NCI-H2227 (cell line): ENCODE data around the gene PLEK.
"Not testable (repeated sequence)": the region's sequence is repeated elsewhere in the genome, so short reads cannot be mapped to it uniquely, and the experiment has no call there.

ENCODE experiments used
- DNase-seq: peaks from one replicate; lab custom pipeline; 2025; ENCODE audit not compliant: unreplicated experiment; lab: John Stamatoyannopoulos, UW

PLEK gene, protein sequence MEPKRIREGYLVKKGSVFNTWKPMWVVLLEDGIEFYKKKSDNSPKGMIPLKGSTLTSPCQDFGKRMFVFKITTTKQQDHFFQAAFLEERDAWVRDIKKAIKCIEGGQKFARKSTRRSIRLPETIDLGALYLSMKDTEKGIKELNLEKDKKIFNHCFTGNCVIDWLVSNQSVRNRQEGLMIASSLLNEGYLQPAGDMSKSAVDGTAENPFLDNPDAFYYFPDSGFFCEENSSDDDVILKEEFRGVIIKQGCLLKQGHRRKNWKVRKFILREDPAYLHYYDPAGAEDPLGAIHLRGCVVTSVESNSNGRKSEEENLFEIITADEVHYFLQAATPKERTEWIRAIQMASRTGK

DNA sequence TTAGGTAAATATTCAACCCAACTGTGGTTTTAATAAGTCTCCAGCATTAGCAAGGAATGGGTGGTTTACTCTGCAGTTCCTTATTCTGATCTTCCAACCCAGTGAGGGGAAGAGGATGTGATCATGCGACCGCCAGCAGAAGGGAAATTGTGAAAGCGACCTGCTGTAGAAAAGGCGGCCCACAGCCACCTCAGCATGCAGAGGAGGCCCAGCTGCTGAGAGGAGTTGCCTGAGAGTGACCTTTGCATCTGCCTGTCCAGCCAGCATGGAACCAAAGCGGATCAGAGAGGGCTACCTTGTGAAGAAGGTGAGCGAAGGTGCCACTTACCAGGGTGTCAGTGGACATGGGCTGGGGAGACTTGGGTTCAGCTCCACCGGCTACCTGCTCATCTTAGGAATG, at the start of gene PLEK:
PLEK (plus strand) TSS at position 196 of the 400 bp plus-strand sequence; CDS start at position 266, 70 bp downstream.
- no peak for DNase-seq

DNA sequence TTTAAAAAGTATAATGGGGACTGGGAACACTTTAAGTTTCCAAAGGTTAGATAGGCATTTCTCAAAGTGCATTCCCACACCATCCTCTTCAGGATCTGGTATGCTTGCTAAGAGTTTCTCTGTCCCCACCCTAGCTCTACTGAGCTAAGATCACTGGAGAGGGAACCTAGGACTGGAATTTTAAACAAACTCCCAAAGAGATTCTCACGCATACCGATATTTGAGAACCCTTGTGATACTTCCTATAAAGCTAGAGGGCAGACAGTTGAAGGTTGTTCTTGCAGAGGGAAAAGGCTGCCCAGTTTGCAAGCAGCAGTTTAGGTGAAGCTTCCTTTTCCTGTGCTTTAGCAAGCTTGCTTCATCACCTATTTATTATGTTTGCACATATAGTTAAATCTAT, 49.0 kb upstream of the PLEK start:
- no peak for DNase-seq

DNA sequence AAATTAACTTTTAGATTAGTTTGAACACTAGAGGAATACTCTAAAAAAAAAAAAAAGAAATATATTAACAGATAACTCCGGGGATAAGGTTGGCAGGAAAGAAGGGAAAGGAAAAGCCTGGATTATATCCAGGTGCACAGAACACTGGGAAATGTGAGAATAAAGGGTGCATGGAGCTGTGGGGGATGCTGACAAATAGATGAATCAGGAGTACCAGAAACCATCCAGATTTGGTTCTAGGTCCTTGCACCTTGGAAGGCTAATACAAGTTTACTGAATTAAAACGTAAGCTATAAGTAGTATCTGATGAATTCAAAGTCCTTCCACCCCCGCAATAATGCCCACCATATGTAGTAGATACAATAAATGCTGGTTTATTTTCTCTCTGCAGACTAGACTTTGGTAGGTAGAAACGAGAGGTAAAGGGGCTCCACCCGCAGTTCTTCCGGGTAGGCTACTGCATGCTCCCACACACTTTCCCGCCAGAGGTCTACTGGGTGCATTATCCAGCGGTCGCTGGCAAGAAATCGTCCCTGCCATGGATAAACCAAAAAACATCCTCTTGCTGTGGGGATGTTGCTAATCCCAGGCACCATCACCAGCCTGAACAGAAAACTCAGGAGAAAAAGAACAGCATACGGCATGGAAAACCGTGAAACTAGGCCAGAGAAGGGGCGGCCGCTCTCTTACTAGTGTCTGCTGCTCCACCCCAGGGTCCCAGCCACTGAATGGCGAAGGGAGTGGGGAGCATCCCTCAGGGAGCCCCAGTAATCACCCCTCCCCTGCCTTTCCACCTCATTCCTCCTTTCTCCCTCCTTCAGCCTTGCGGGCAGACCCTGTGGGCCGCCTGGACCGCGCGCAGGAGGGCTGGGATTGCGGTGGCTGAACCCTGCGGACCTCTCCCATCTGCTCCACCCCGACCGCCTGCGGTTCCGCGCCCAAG, 46.8 kb upstream of the PLEK start:
- DNase-seq, result peak; percentile 52

DNA sequence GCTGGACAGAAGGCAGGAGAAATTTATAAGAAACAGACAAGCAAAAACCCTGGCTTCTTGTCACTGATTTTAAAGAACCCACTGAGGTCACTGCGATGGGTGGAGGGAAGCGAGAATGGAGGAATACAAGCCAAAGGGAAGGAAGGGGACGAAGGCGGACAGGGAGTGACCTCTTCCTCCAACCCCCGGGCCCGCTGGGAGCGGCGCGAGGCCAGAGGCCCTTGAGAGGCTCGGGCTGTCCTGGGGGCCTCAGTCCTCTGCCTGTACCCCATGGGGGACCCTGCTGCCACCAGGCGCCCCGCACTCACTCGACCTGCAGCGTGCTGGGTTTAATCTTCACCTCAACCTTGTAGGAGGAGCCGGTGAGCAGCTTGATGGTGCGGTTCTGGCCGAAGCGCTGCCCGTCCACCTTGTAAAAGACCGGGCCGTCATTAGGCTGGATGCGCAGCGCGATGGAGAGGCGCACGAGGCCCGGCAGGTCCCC, 46.1 kb upstream of the PLEK start:
- peak; percentile 60 for DNase-seq

DNA sequence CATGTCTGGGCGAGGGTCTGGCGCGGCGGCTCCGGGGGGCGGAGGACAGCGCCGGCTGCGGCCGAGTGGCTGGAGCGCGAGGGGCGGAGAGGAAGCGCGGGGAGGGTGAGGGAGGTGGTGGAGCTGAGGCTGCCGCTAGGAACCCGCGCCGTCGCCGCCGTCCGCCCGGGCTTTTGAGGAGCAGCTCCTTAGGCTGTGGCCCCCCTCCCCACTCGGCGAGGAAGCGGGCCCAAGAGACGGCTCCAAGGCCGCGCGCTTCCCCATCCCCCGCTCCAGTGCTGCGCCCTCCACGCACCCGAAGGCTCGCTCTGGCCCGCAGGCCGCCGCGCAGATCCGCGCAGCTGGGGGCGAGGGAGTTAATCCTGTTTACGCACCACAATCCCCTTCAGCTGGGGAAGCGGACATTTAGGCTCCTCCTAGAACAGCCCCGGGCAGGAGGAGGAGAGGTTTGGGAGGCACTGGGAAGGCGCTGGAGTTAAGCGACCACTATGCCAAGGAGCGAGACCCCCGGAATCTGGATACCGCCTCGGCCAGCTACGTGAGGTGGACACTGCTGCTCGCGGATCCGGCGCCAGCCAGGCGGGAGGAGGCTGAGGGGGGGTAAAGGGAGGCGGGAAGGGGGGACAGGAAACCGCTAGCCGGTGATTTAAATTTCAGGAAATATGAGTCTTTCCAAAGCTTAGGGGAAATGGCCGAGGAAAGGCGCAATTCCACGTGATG, 45.5 kb upstream of the PLEK start, which contains the start of gene CNRIP1:
CNRIP1 (minus strand) TSS at position 552 of the 720 bp plus-strand sequence; CDS start at position 3, 549 bp downstream.
- peak; percentile 90 for DNase-seq

DNA sequence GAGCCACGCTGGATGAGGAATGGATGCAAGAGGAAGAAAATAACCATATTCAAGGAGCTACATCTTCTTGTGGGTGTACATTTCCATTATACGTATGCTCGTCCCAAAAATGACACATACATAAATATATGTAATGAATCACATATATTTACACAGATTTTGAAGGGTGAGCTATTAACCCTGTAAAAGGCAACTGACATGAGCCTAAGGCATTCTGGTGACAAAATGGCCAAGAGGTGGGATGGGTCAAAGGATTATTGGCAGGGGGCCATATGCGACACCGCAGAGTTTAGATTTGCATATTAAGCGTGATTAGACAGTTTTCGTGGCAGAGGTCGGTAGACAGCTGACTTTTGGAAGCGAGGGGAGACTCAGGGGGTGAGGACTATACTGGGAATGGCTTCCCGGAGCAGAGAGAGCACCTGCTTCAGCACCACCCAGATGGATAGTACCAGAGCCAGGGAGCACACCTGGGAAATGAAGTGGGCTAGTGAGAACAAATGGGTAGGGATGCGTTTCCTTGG, 44.9 kb upstream of the PLEK start:
- DNase-seq, result peak; percentile 76

DNA sequence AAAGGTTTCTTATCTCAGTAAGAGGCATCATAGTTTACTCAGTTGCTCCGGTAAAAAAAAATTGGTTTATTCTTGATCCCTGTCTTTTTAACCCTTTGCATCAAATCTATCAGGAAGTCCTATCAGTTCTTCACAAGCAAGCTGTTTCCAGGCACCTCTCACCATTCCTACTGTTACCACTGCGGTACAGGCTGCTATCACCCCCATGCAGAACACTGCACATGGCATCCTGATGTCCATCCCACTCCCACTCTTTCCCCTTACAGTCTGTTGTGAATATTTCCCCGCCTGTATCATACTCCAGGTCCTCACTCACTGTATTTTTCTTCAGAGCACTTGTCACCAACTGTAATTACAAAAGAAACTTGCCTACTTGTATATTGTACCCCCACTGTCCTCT, 40.0 kb upstream of the PLEK start:
- no peak for DNase-seq

DNA sequence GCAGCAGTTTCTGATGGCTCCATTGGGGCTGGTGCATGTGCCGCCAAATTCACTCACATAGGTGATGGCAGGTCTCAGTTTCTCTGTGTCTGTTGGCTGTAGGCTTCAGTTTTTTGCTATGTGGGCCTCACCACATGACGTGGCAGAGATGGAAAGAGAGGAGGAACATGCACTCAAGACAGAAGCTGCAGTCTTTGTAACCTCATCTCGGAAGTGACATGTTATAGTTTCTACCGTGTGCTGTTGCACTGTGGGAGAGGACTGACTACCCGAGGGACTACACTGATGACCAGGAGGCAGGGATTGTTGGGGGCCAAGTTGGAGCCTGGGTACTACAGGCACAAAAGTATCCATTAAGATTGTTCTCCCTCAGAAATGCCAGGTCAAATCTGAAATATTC, 36.2 kb upstream of the PLEK start:
- no peak for DNase-seq

DNA sequence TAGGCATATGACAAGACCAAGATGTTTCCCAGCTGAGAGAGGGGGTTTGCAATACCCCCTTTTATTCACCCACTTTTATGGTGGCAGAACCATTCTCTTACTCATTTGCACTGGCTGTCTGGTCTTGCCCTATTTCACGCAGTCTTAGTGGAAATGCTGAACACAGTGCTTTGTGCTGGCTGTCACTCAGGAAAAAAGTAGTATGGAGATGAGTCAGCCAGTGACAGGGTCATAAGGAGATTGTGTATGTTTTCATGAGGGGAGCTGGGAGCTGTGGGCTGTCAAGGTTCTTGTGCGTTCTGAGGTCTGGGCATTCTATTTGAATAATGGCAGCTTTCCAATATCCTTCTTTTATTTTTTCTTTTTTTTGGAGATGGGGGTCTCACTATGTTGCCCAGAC, 34.4 kb upstream of the PLEK start:
- no peak for DNase-seq

DNA sequence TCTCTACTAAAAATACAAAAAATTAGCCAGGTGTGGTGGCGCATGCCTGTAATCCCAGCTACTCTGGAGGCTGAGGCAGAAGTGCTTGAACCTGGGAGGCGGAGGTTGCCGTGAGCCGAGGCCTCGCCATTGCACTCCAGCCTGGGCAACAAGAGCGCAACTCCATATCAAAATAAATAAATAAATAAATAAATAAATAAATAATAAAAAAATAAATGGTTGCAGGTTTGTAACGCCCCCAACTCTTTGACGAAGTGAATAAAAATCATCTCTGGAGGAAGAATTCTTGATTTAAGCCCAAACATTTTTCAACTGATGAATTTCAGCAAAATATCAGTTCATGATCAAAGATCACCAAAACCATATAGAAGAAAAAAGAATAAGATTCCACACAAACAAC, 32.1 kb upstream of the PLEK start:
- no peak for DNase-seq

DNA sequence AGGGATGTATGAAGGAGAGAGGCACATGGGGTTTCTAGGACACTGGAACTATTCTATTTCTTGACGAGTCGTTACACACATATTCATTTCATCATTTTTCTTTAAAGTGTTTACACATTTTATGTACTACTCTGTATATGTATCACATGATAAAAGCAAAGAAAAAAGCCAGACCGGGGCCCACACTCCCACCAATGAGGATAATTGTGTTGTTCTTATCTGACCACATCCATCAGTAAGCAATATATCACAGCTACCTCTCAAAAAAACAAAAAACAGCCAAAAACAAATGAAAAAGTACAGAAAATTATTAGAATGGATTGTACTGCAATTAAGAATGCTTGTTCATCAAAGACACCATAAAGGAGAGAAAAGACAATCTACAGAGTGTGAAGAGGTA, 31.2 kb upstream of the PLEK start:
- no peak for DNase-seq

DNA sequence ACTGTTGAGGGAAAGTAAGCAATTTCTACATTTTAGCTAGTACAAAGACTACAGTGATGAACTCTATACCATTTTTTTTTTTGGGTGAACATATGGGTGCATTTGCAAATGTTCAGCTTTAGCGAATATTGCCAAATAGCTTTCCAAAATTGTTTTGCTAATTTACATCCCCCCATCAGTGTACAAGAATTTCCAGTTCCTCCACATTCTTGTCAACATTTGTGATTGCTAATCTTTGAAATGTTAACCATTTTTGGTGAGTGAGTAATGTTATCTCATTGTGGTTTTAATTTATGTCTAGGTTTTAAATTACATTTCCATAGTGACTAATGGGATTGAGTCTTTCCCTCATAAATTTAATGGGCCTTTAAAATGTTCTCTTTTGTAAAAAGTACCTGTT, 28.9 kb upstream of the PLEK start:
- no peak for DNase-seq

DNA sequence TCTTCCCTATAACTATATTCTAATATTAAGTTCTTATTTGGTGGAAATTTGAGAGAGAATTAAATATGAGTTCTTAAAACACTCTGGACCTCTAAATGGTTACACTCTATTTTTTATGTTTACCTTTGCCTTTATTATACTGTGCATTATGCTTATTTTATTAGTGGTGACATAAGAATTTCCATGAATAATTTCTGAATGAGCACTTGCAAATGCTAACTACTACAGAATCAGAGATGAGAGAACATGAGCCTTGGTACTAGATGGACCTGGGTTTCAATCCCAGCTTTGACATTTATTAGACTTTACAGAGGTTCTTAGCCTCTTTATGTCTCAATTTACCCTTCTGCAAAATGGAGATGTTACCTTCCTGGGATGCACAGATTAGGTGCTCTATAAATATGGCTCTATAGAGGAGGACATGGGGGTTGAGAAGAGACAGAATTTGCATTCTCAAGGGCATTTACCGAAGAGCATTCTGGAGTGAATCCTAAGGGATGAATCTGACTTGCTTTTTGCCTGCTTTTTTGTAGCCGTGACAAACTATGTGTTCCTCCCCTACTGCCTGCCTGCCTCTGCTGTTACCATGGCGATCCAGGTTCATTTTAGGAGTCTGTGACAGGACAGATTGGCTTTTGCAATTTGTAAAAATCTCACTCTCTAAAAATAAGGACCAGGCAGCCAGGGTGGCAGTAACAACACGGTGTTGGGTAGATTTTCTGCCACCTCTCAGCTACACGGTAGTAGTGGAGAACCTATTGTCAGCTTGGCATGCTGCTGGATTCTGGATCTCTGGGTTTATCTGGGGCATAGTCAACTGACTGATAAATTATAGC, 24.6 kb upstream of the PLEK start:
- peak; percentile 6 for DNase-seq

DNA sequence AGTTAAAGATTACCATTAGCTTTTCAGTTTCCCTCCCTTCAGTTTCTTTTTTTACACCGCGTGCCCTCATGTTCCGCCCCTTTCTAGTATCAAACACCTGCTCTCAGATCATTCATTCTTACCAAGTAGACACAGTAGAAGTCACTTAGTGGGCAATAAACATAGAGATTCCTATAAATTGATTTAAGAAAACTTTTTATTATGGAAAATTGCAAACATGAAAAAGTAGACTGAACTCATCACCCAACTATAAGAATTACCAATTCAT, 24.1 kb upstream of the PLEK start:
- no peak for DNase-seq

DNA sequence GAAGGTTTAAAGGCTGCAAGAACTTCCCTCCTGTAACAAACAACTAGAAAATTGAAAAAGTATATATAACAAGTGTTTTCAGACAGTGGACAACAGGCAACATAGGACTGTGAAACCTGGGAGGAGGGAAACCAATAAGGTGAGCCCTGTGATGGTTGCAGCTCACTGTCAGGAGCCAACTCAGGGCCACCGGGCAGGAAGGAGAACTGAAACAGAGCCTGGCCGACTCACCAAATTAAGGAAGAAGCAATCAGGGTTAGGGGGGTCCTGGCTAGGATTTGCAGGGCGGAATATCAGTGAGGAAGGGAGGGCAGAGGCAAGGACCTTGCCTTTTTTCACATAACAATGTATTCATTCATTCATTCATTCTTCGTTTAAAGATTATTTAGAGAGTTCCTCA, 23.5 kb upstream of the PLEK start:
- DNase-seq, result no peak

DNA sequence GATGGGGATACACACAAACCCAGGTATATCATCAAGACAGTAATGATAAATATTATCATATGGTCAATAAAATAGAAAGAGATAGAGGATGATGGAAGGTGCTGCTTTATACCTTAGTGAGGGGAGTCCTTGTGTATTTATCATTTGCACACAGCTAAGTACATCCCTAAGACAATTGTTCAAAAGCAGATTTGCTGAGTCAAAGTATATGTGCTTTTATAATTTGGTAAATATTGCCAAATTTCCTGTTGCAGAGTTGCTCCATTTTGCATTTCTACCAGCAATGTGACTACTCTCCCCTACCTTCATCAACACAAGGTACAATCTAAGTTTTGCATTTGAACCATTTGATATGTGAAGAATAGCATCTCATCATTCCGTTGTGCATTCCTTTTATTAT, 22.6 kb upstream of the PLEK start:
- no peak for DNase-seq

DNA sequence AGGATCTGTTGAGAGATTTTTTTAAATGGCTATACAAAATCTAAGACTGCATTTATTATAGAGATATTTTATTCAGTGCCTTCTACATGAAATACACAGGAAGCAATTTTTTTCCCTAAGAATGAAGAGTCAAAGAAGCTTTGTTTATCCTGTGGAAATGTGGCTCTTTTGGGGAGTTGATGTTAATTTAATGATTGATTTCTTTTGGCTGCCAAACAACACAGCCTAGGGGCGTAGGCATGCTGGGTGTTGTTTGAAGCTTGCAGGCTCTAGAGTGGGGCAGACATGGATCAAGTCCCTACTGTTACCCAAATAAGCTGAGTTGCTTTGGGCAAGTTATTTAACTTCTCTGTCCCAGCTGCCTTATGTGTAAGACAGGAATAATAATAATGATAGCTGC, 21.1 kb upstream of the PLEK start:
- DNase-seq, result no peak

DNA sequence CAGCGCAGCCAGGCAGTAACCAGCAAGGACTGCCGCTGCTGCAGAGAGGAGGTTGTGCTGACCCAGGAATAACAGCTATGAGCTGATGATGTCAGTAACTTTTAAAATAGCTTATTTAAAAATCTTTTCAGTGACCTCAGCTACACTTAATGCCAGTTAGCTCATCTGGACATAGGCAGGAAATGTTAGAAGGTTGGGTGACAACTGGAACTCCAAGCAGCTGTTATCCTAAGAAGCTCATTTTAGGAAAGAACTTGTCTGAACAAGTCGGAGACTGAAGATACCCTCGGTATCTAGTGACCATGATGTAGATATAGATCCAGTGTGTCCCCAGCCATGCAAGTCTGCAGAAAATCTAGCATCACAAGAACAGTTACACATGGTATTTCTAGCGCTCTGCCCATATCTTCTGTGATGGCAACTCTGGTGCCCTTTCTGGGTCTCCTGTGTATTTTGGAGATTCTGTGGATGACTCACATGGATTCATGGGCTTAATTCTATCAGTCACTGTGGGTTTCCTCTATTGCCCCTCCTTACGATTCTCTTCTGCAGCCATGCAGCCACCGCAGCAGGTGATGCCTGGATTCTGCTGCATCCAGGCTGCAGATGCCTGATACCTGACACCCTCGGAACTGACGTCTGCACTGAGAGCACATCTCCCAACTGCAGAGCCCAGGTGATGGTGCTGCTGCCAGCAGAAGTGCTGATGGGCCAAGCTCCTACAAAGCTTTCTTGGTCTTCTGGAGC, 19.8 kb upstream of the PLEK start:
- DNase-seq, result no peak

DNA sequence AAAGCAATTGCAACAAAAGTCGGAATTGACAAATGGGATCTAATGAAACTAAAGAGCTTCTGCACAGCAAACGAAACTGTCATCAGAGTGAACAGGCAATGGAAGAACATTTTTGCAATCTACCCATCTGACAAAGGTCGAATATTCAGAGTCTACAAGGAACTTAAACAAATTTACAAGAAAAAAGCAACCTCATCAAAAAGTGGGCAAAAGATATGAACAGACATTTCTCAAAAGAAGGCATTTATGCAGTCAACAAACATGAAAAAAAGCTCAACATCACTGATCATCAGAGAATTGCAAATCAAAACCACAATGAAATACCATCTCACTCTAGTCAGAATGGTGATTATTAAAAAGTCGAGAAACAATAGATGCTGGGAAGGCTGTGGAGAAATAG, 16.0 kb upstream of the PLEK start:
- not testable (repeated sequence) for DNase-seq

DNA sequence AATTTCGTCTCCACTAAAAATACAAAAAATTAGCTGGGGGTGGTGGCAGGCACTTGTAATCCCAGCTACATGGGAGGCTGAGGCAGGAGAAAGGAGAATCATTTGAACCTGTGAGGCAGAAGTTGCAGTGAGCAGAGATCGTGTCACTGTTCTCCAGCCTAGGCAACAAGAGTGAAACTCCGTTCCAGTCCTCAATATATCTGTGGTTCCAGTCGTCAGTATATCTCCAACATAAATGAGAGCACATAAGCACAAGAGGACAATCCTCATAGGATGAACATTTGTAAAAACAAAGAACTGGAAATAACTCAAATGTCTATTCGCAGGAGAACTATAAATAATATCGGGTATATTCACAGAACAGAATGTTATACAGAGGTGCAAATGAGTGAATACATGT, 13.1 kb upstream of the PLEK start:
- no peak for DNase-seq
